ENCODE data around the gene GATD1.

- TF ChIP-seq, protein P1, sequence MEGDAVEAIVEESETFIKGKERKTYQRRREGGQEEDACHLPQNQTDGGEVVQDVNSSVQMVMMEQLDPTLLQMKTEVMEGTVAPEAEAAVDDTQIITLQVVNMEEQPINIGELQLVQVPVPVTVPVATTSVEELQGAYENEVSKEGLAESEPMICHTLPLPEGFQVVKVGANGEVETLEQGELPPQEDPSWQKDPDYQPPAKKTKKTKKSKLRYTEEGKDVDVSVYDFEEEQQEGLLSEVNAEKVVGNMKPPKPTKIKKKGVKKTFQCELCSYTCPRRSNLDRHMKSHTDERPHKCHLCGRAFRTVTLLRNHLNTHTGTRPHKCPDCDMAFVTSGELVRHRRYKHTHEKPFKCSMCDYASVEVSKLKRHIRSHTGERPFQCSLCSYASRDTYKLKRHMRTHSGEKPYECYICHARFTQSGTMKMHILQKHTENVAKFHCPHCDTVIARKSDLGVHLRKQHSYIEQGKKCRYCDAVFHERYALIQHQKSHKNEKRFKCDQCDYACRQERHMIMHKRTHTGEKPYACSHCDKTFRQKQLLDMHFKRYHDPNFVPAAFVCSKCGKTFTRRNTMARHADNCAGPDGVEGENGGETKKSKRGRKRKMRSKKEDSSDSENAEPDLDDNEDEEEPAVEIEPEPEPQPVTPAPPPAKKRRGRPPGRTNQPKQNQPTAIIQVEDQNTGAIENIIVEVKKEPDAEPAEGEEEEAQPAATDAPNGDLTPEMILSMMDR (IDR thresholded peaks at IDR 0.05) = no peak
- TF ChIP-seq EP300 (IDR thresholded peaks at IDR 0.05) (no peak), POLR2A (IDR thresholded peaks at IDR 0.05) (no peak), POLR2AphosphoS5 (IDR thresholded peaks at IDR 0.05) (no peak)
Measured at GRCh38 chr11:722346-722811, 54.9 kb downstream of the GATD1 start.

Data from stomach (tissue), 4 donors.